H1 (cell line): ENCODE results near the gene ST6GALNAC3. TPM values are rescaled to one million over a fixed set of nuclear protein-coding genes. Genes with fewer than 3 reads are reported as not detected.

ENCODE experiments used
- CTCF ChIA-PET: fragments of 300-600 bp; sonication (Branson Sonifier 250); formaldehyde crosslinking; loops from one replicate; lab custom pipeline; 2021; ENCODE audit not compliant: partially characterized antibody; lab: Charles Lee
- POLR2A ChIA-PET: fragments of 300-600 bp; sonication (Branson Sonifier 250); formaldehyde crosslinking; loops from one replicate; lab custom pipeline; 2021; ENCODE audit warnings: inconsistent platforms; ENCODE audit not compliant: partially characterized antibody; lab: Charles Lee
- DNase-seq, 2 experiments: peaks; one replicate each; pipeline versions ENCODE4 v3.0.0 to v3.0.0-alpha.2; 2010 to 2022; ENCODE audit warnings: low spot score in 2 of 2, low read depth in 1 of 2, mixed read lengths in 1 of 2
- FAIRE-seq: peaks from 2 replicates; lab custom pipeline; 2011; peaks lifted over from hg19 to GRCh38; lab: Jason Lieb, UNC
- H2AFZ ChIP-seq: 2 replicates; pipeline ENCODE4 v1.8.1; 2012; ENCODE audit warnings: low read length, inconsistent platforms
- H2AK5ac ChIP-seq: 2 replicates; pipeline ENCODE4 v1.6.1; 2013; ENCODE audit warnings: low read depth, low read length
- H2BK120ac ChIP-seq: replicated peaks from 2 replicates; pipeline ENCODE3; 2013; ENCODE audit warnings: low read depth, low read length, inconsistent platforms
- H2BK12ac ChIP-seq: 2 replicates; pipeline ENCODE4 v1.6.1; 2013; ENCODE audit warnings: low read depth, low read length
- H2BK15ac ChIP-seq: 2 replicates; pipeline ENCODE4 v1.6.1; 2013; ENCODE audit warnings: low read length
- H2BK20ac ChIP-seq: 2 replicates; pipeline ENCODE4 v1.6.1; 2013; ENCODE audit warnings: low read length
- H2BK5ac ChIP-seq: 2 replicates; pipeline ENCODE4 v1.6.1; 2013; ENCODE audit warnings: low read depth, low read length
- H3K14ac ChIP-seq: 2 replicates; pipeline ENCODE4 v1.6.1; 2013; ENCODE audit warnings: inconsistent platforms; ENCODE audit not compliant: insufficient read length
- H3K18ac ChIP-seq: 2 replicates; pipeline ENCODE4 v1.6.1; 2013; ENCODE audit warnings: low read length; ENCODE audit errors: extremely low read depth
- H3K23ac ChIP-seq: 2 replicates; pipeline ENCODE4 v1.6.1; 2013; ENCODE audit warnings: inconsistent platforms; ENCODE audit not compliant: insufficient read length
- H3K23me2 ChIP-seq: 2 replicates; pipeline ENCODE4 v1.6.1; 2013; ENCODE audit warnings: low read depth, low read length
- H3K27ac ChIP-seq: 2 replicates; pipeline ENCODE4 v1.6.1; 2011; ENCODE audit warnings: low read depth, low read length, inconsistent platforms
- H3K27me3 ChIP-seq, 4 experiments: replicated peaks in 1 of 4; 1 replicate in 1 of 4; 2 replicates in 3 of 4; pipeline versions ENCODE4 v1.6.1 to v1.8.1; 2011 to 2013; ENCODE audit warnings: low read length in 3 of 4, mild to moderate bottlenecking in 3 of 4, inconsistent platforms in 2 of 4, mixed read lengths in 2 of 4, moderate library complexity in 1 of 4; ENCODE audit not compliant: control insufficient read depth in 3 of 4, insufficient read depth in 3 of 4; ENCODE audit errors: extremely low read depth in 1 of 4
- H3K36me3 ChIP-seq, 4 experiments: 2 replicates each; pipeline versions ENCODE4 v1.6.1 to v1.8.1; 2011 to 2013; ENCODE audit warnings: mild to moderate bottlenecking in 4 of 4, low read length in 3 of 4, moderate library complexity in 2 of 4, control low read depth in 1 of 4, inconsistent platforms in 1 of 4; ENCODE audit not compliant: insufficient read depth in 4 of 4, control insufficient read depth in 2 of 4
- H3K4ac ChIP-seq: replicated peaks from 2 replicates; pipeline ENCODE3; 2013; ENCODE audit warnings: low read length, low read depth, mixed read lengths, inconsistent platforms; ENCODE audit not compliant: insufficient read length
- H3K4me1 ChIP-seq, 4 experiments: replicated peaks in 1 of 4; 1 replicate in 1 of 4; 2 replicates in 3 of 4; pipeline versions ENCODE4 v1.6.1 to v1.8.1; 2011 to 2013; ENCODE audit warnings: low read length in 3 of 4, inconsistent platforms in 2 of 4, mixed read lengths in 1 of 4; ENCODE audit not compliant: insufficient read depth in 4 of 4, control insufficient read depth in 3 of 4
- H3K4me2 ChIP-seq, 2 experiments: 2 replicates each; pipeline versions ENCODE4 v1.6.1 to v1.8.1; 2011 to 2013; ENCODE audit warnings: low read depth in 2 of 2, low read length in 2 of 2, control low read depth in 1 of 2, inconsistent platforms in 1 of 2, mild to moderate bottlenecking in 1 of 2; ENCODE audit not compliant: insufficient read depth in 1 of 2
- H3K4me3 ChIP-seq, 4 experiments: fragments of 200-600, 300-600 bp in 1 of 4; sonication (generic), shearing (Covaris generic), sonication (Bioruptor Twin) in 1 of 4; 2 replicates each; pipeline versions ENCODE4 v1.5.1 to v1.8.1; 2011 to 2016; ENCODE audit warnings: low read length in 4 of 4, low read depth in 3 of 4, control low read depth in 2 of 4, inconsistent platforms in 2 of 4, mild to moderate bottlenecking in 2 of 4, mixed read lengths in 1 of 4, moderate library complexity in 1 of 4; ENCODE audit not compliant: insufficient read depth in 2 of 4; ENCODE audit errors: extremely low read depth in 1 of 4
- H3K56ac ChIP-seq: replicated peaks from 2 replicates; pipeline ENCODE3; 2013; ENCODE audit warnings: low read depth, mild to moderate bottlenecking, mixed read lengths, low read length, inconsistent platforms; ENCODE audit not compliant: insufficient read length
- H3K79me1 ChIP-seq: 2 replicates; pipeline ENCODE4 v1.6.1; 2013; ENCODE audit warnings: low read depth, low read length, control low read depth
- H3K79me2 ChIP-seq, 2 experiments: 2 replicates each; pipeline versions ENCODE4 v1.6.1 to v1.8.1; 2012 to 2013; ENCODE audit warnings: low read length in 2 of 2, mild to moderate bottlenecking in 2 of 2, inconsistent platforms in 1 of 2; ENCODE audit not compliant: insufficient read depth in 2 of 2, control insufficient read depth in 1 of 2
- H3K9ac ChIP-seq, 4 experiments: replicated peaks in 1 of 4; 1 replicate in 1 of 4; 2 replicates in 3 of 4; pipeline versions ENCODE4 v1.6.1 to v1.8.1; 2011 to 2013; ENCODE audit warnings: low read depth in 3 of 4, low read length in 3 of 4, control low read depth in 2 of 4, mild to moderate bottlenecking in 2 of 4, moderate library complexity in 2 of 4, inconsistent platforms in 1 of 4; ENCODE audit errors: extremely low read depth in 1 of 4
- H3K9me3 ChIP-seq, 2 experiments: 2 replicates each; pipeline versions ENCODE4 v1.6.1 to v1.8.1; 2012 to 2013; ENCODE audit warnings: mild to moderate bottlenecking in 2 of 2, moderate library complexity in 2 of 2, control low read depth in 1 of 2, inconsistent platforms in 1 of 2, low read depth in 1 of 2, low read length in 1 of 2, mixed read lengths in 1 of 2; ENCODE audit not compliant: insufficient read depth in 2 of 2
- H4K20me1 ChIP-seq, 2 experiments: replicated peaks in 1 of 2; 2 replicates each; pipeline versions ENCODE3 to v1.8.1; 2011 to 2013; ENCODE audit warnings: inconsistent platforms in 2 of 2, low read length in 2 of 2, mild to moderate bottlenecking in 1 of 2; ENCODE audit not compliant: insufficient read depth in 2 of 2, control insufficient read depth in 1 of 2
- H4K5ac ChIP-seq: 2 replicates; pipeline ENCODE4 v1.6.1; 2013; ENCODE audit warnings: low read length, low read depth, mixed read lengths, inconsistent platforms; ENCODE audit not compliant: insufficient read length
- H4K8ac ChIP-seq: 2 replicates; pipeline ENCODE4 v1.8.0; 2013; ENCODE audit warnings: mild to moderate bottlenecking, moderate library complexity, low read length, inconsistent platforms; ENCODE audit not compliant: insufficient read depth; ENCODE audit errors: extremely low read depth
- H4K91ac ChIP-seq: replicated peaks from 2 replicates; pipeline ENCODE3; 2013; ENCODE audit warnings: low read length, mixed read lengths, inconsistent platforms; ENCODE audit not compliant: insufficient read length
- CEBPB ChIP-seq: IDR thresholded peaks from 2 replicates; pipeline ENCODE4 v1.6.1; 2012; ENCODE audit warnings: low read depth, low read length
- HDAC2 ChIP-seq, 2 experiments: fragments of 300-600 bp in 1 of 2; sonication (generic) in 1 of 2; IDR thresholded peaks; 2 replicates each; pipeline ENCODE4 v1.6.1; 2011 to 2012; ENCODE audit warnings: low read depth in 2 of 2, low read length in 2 of 2, mild to moderate bottlenecking in 2 of 2, moderate library complexity in 2 of 2, borderline replicate concordance in 1 of 2, inconsistent platforms in 1 of 2
- JUND ChIP-seq: IDR thresholded peaks from 2 replicates; pipeline ENCODE4 v1.6.1; 2011; ENCODE audit warnings: mild to moderate bottlenecking, improper control_type of control experiment, low read length
- KDM4A ChIP-seq: IDR thresholded peaks from one replicate; pipeline ENCODE4 v1.7.1; 2012; ENCODE audit warnings: low read depth, mild to moderate bottlenecking, moderate library complexity, low read length, inconsistent platforms; ENCODE audit not compliant: severe bottlenecking
- SP2 ChIP-seq: IDR thresholded peaks from 2 replicates; pipeline ENCODE4 v1.6.1; 2012; ENCODE audit warnings: mild to moderate bottlenecking, low read length, inconsistent platforms
- SRF ChIP-seq: IDR thresholded peaks from 2 replicates; pipeline ENCODE4 v1.6.1; 2011; ENCODE audit warnings: mild to moderate bottlenecking, low read depth, low read length, moderate library complexity
- TAF7 ChIP-seq: optimal IDR thresholded peaks from 2 replicates; pipeline ENCODE3; 2011; ENCODE audit warnings: low read depth, mild to moderate bottlenecking, inconsistent platforms, low read length, moderate library complexity, borderline replicate concordance
- WGBS, 2 experiments: shearing (Covaris generic) in 1 of 2; methylation state at CpG; one replicate each; pipeline versions ENCODE4 v1.1.6 to v1.1.7; 2013 to 2015; ENCODE audit warnings: low lambda C conversion rate in 2 of 2, mixed read lengths in 2 of 2, inconsistent platforms in 1 of 2, low coverage in 1 of 2, missing lambda C conversion rate in 1 of 2; ENCODE audit not compliant: insufficient replicate concordance in 2 of 2, insufficient coverage in 1 of 2, insufficient read length in 1 of 2; ENCODE audit errors: extremely low coverage in 1 of 2, missing lambda C conversion rate in 1 of 2; 5-methylcytosine and 5-hydroxymethylcytosine counted together
- long read RNA-seq, 2 experiments: library from RNA in 1 of 2; library from capped mRNA in 1 of 2; stranded (forward); transcript quantifications; one replicate each; pipeline ENCODE4 v2.0.0, GENCODE V29; 2021; ENCODE audit warnings: inconsistent platforms in 1 of 2
- polyA minus RNA-seq, 3 experiments: library from RNA; depleted of rRNA, polyadenylated mRNA; stranded (reverse); fragments of >200 nt; gene quantifications; 1 replicate in 2 of 3; 2 replicates in 1 of 3; pipeline ENCODE4 v1.2.3, GENCODE V29; 2011
- polyA plus RNA-seq, 7 experiments: library from polyadenylated mRNA; depleted of rRNA in 3 of 7; stranded (reverse) in 5 of 7; unstranded in 2 of 7; fragments of >200 nt in 5 of 7; fragments of 200-250 nt in 2 of 7; gene quantifications; 1 replicate in 5 of 7; 2 replicates in 1 of 7; 4 replicates in 1 of 7; pipeline versions ENCODE4 v1.2.1 to v1.2.3, GENCODE V29; 2011 to 2013; ENCODE audit warnings: missing spikeins in 2 of 7, mixed read lengths in 2 of 7
- total RNA-seq: library from RNA; stranded (reverse); fragmentation: NEBNext Ultra II Directional; extraction: Animal tissue kit (Norgen Biotek cat#: 25700); gene quantifications from 2 replicates; pipeline ENCODE4 v1.2.1, GENCODE V29; 2021
- TF ChIP-seq, protein P1 (sequence below): IDR thresholded peaks from 2 replicates; pipeline ENCODE4 v1.6.1; 2012; ENCODE audit warnings: inconsistent platforms

ST6GALNAC3 gene
- total RNA-seq (17.2 and 19.0 TPM in 2 replicates), polyA plus RNA-seq (2011; rRNA removed) (2.6 and 4.9 TPM in 2 replicates), polyA minus RNA-seq (2011; rRNA and poly(A)+ RNA removed) (28.3 and 46.9 TPM in 2 replicates)
- 3.9 TPM for polyA plus RNA-seq (2011; cell fraction: cytosol; rRNA removed)
- polyA plus RNA-seq (2011; cell fraction: nucleus; rRNA removed), result 4.0 TPM
- polyA plus RNA-seq (2012, experiment 1 of 2), result 9.0 to 16.9 TPM (median 11.8 TPM) in 4 replicates
- polyA plus RNA-seq (2012, experiment 2 of 2), result 0.85 TPM
- polyA plus RNA-seq (2013, experiment 1 of 2), result 8.6 TPM
- polyA plus RNA-seq (2013, experiment 2 of 2), result 9.7 TPM
- 7.6 TPM for polyA minus RNA-seq (2011; cell fraction: cytosol; rRNA and poly(A)+ RNA removed)
- 52.9 TPM for polyA minus RNA-seq (2011; cell fraction: nucleus; rRNA and poly(A)+ RNA removed)
- long read RNA-seq, experiment 1, partial matches to known transcripts, result 3 of 5 reads
- long read RNA-seq, experiment 1, other reads (novel, unspliced or antisense), result 2 of 5 reads
- long read RNA-seq, experiment 2, partial matches to known transcripts, result 0 of 1 reads
- long read RNA-seq, experiment 2, other reads (novel, unspliced or antisense), result 1 of 1 reads

DNA sequence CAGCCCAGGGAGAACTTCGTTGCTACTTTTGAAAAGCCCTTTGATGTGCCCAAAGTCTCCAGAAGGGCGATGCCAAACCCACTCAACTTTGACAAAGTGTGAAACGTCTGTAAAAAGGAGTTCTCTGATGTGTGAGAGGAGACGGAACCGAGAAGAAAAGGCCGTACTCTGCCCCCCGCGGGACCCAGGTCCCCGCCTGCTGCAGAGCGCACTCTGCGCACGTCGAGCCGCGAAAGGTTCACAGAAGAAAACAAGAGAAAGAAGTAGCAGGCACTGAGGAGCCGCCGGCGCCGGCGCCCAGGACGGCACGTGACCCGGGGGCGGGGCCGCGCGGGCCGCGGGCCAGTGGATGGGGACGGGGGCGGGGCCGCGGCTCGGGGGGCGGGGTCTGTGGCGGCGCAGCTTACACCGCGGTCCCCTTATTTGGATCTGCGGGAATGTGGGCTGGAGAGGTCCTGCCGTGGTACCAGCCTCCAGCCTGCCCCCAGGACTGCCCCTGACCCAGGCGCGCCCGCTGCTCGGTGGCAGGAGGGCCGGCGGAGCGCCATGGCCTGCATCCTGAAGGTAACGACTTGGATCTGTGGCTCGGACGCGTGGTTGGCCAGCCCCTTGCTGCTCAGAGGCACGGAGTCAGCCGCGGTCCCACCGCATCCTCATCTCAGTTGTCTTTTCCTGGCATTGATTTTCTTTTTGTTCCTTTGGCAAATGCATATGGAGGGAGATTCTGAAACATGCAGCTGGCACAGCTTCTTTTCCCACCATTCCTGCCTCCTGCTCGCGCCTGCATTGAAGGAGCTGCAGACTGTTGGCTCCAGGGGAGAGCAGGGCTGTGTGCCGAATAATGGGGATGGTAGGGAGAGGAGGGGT is at the start of gene ST6GALNAC3:
TSS of gene ST6GALNAC3 (plus strand) at position 426 of the 867 bp plus-strand sequence.
- DNase-seq, result peak; percentile 34 to 83
- H3K27ac ChIP-seq, result no peak within 1 kb of the TSS
- H4K20me1 ChIP-seq, result peaks cover 2 to 3% of the 10 kb centered on the region in 2 experiments
- POLR2A ChIA-PET, result interaction anchor here (0.9 to 1.3 kb wide), 3 partner anchors 9 to 23 kb away, joined by 3 to 7 read pairs (median 6); no protein-coding TSS in a partner anchor
- H2BK15ac ChIP-seq, result no peak within 1 kb of the TSS
- peak within 1 kb of the TSS; percentile 16 for H4K5ac ChIP-seq
- H2AFZ ChIP-seq, result peak within 1 kb of the TSS; percentile 96
- H3K79me2 ChIP-seq, result peaks cover 0 to 42% of the 10 kb centered on the region in 2 experiments; a peak in 2 of 4 replicates
- FAIRE-seq, result no peak
- no peaks in the 10 kb centered on the region for H3K27me3 ChIP-seq
- no peak within 1 kb of the TSS for H2AK5ac ChIP-seq
- peak within 1 kb of the TSS; percentile 50 for H3K4ac ChIP-seq
- H3K9ac ChIP-seq, result peak within 1 kb of the TSS; percentile 57 to 87 (median 83)
- H3K14ac ChIP-seq, result peak within 1 kb of the TSS; percentile 78
- peak within 1 kb of the TSS; percentile 93 for H3K18ac ChIP-seq
- H3K23ac ChIP-seq, result no peak within 1 kb of the TSS
- H3K4me1 ChIP-seq, result peaks cover 0 to 8% (median 3%) of the 10 kb centered on the region in 4 experiments; a peak in 4 of 7 replicates
- peak within 1 kb of the TSS; percentile 45 for H4K91ac ChIP-seq
- H3K9me3 ChIP-seq, result no peaks in the 10 kb centered on the region
- H2BK120ac ChIP-seq, result no peak within 1 kb of the TSS
- H3K79me1 ChIP-seq, result no peaks in the 10 kb centered on the region
- H2BK12ac ChIP-seq, result no peak within 1 kb of the TSS
- no peaks in the 10 kb centered on the region for H3K36me3 ChIP-seq
- H3K56ac ChIP-seq, result peak within 1 kb of the TSS; percentile 65
- peaks cover 7% of the 10 kb centered on the region for H3K23me2 ChIP-seq
- H3K4me3 ChIP-seq, result peak within 1 kb of the TSS; percentile 72 to 87 (median 76)
- H2BK20ac ChIP-seq, result no peak within 1 kb of the TSS
- H2BK5ac ChIP-seq, result peak within 1 kb of the TSS; percentile 75; the same call in 1 of the 2 replicates
- 2% methylated on average over 46 of the region's 59 CpGs; no CpG with 5 or more reads in 1 of the 2 experiments for WGBS, 2 experiments
- CTCF ChIA-PET, result no interaction called here
- peak within 1 kb of the TSS; percentile 62 to 95 for H3K4me2 ChIP-seq
- peak within 1 kb of the TSS; percentile 81; the same call in 1 of the 2 replicates for H4K8ac ChIP-seq
- no peak for TF ChIP-seq CEBPB
- TF ChIP-seq, protein P1, sequence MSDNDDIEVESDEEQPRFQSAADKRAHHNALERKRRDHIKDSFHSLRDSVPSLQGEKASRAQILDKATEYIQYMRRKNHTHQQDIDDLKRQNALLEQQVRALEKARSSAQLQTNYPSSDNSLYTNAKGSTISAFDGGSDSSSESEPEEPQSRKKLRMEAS, result peak; percentile 82
- TF ChIP-seq JUND, result no peak; the same call in 1 of the 2 replicates
- peak; percentile 55 to 82; a peak in 1 of 4 replicates for TF ChIP-seq HDAC2 (IDR thresholded peaks at IDR 0.05; ENCODE audit: borderline replicate concordance in 1 of 2, low read depth in 2 of 2, low read length in 2 of 2)
- TF ChIP-seq KDM4A, result peak; percentile 79
- no peak for TF ChIP-seq SP2
- peak; percentile 71 for TF ChIP-seq TAF7
- TF ChIP-seq SRF, result peak; percentile 38; the same call in 1 of the 2 replicates
